ENCODE data around the gene COP1.

The COP1 gene

GRCh38 chr1:175947771-175948170, 259.3 kb downstream of the COP1 start:
- Histone ChIP-seq H3K4ac (ENCODE audit: low read depth, low read length) (no peak overlapping the region), H3K27ac (ENCODE audit: low read depth, low read length) (no peak overlapping the region), H4K91ac (ENCODE audit: low read depth, low read length) (no peak overlapping the region), H3K4me2 (ENCODE audit: low read length) (no peak overlapping the region), H4K8ac (ENCODE audit: low read depth, low read length) (no peak overlapping the region), H3K4me1 (ENCODE audit: control insufficient read depth in 1 of 2, insufficient read depth in 2 of 2, low read length in 2 of 2) (no peaks in the 10 kb centered on the region), H3K4me3 (ENCODE audit: low read depth, low read length) (no peak overlapping the region), H3K9me3 (ENCODE audit: insufficient read depth, low read depth, low read length) (peaks cover 1% of the 10 kb centered on the region), H2AFZ (ENCODE audit: insufficient read depth, low read length, poor library complexity) (no peak overlapping the region), H3K79me2 (ENCODE audit: control insufficient read depth, insufficient read depth, low read length, poor library complexity) (no peaks in the 10 kb centered on the region), H3K79me1 (ENCODE audit: low read length) (no peaks in the 10 kb centered on the region), H3K18ac (ENCODE audit: low read length) (no peak overlapping the region), H2BK5ac (ENCODE audit: low read depth, low read length, poor library complexity) (no peak overlapping the region), H3K9ac (ENCODE audit: low read length) (no peak overlapping the region), H3K23ac (ENCODE audit: low read length) (no peak overlapping the region), H2BK120ac (ENCODE audit: insufficient read depth, low read length, poor library complexity) (no peak overlapping the region), H3K27me3 (ENCODE audit: insufficient read depth, low read length) (no peaks in the 10 kb centered on the region), H4K12ac (ENCODE audit: low read depth, low read length) (no peak overlapping the region), H3K14ac (ENCODE audit: low read length) (no peak overlapping the region), H3K36me3 (ENCODE audit: control insufficient read depth in 1 of 2, insufficient read depth in 2 of 2, low read length in 2 of 2) (peaks cover 1 to 3% of the 10 kb centered on the region in 2 experiments), H2BK12ac (ENCODE audit: low read length) (no peak overlapping the region), H2AK5ac (ENCODE audit: low read length) (no peak overlapping the region)
- no peak for DNase-seq

- Histone ChIP-seq H3K27me3 (ENCODE audit: insufficient read depth, low read length) (no peaks in the 10 kb centered on the region), H2AFZ (ENCODE audit: insufficient read depth, low read length, poor library complexity) (no peak overlapping the region), H3K79me2 (ENCODE audit: control insufficient read depth, insufficient read depth, low read length, poor library complexity) (no peaks in the 10 kb centered on the region), H3K9me3 (ENCODE audit: insufficient read depth, low read depth, low read length) (no peaks in the 10 kb centered on the region), H3K14ac (ENCODE audit: low read length) (no peak overlapping the region), H3K36me3 (ENCODE audit: control insufficient read depth in 1 of 2, insufficient read depth in 2 of 2, low read length in 2 of 2) (peaks cover 7 to 8% of the 10 kb centered on the region in 2 experiments), H3K27ac (ENCODE audit: low read depth, low read length) (no peak overlapping the region), H3K18ac (ENCODE audit: low read length) (no peak overlapping the region), H2BK120ac (ENCODE audit: insufficient read depth, low read length, poor library complexity) (no peak overlapping the region), H2BK12ac (ENCODE audit: low read length) (no peak overlapping the region), H4K91ac (ENCODE audit: low read depth, low read length) (no peak overlapping the region), H2AK5ac (ENCODE audit: low read length) (no peak overlapping the region), H3K79me1 (ENCODE audit: low read length) (no peaks in the 10 kb centered on the region), H3K23ac (ENCODE audit: low read length) (no peak overlapping the region), H3K9ac (ENCODE audit: low read length) (no peak overlapping the region), H4K12ac (ENCODE audit: low read depth, low read length) (no peak overlapping the region), H3K4me1 (ENCODE audit: control insufficient read depth in 1 of 2, insufficient read depth in 2 of 2, low read length in 2 of 2) (no peaks in the 10 kb centered on the region), H3K4ac (ENCODE audit: low read depth, low read length) (no peak overlapping the region), H3K4me2 (ENCODE audit: low read length) (no peak overlapping the region), H2BK5ac (ENCODE audit: low read depth, low read length, poor library complexity) (no peak overlapping the region), H4K8ac (ENCODE audit: low read depth, low read length) (no peak overlapping the region), H3K4me3 (ENCODE audit: low read depth, low read length) (no peak overlapping the region)
- WGBS (ENCODE audit: extremely low coverage, insufficient coverage, insufficient read length), result no CpG with 5 or more reads among the region's 2 CpGs
- no peak for DNase-seq
Measured at GRCh38 chr1:175944591-175944990, 262.5 kb downstream of the COP1 start.

- no peak overlapping the region for H3K18ac ChIP-seq (ENCODE audit: low read length)
- H2BK12ac ChIP-seq (ENCODE audit: low read length), result no peak overlapping the region
- no peak overlapping the region for H3K14ac ChIP-seq (ENCODE audit: low read length)
- H4K8ac ChIP-seq (ENCODE audit: low read depth, low read length), result no peak overlapping the region
- H3K23ac ChIP-seq (ENCODE audit: low read length), result no peak overlapping the region
- no peak overlapping the region for H3K27ac ChIP-seq (ENCODE audit: low read depth, low read length)
- no peaks in the 10 kb centered on the region for H3K27me3 ChIP-seq (ENCODE audit: insufficient read depth, low read length)
- no peak overlapping the region for H4K12ac ChIP-seq (ENCODE audit: low read depth, low read length)
- no peak overlapping the region for H4K91ac ChIP-seq (ENCODE audit: low read depth, low read length)
- no peak overlapping the region for H3K4ac ChIP-seq (ENCODE audit: low read depth, low read length)
- H3K4me3 ChIP-seq (ENCODE audit: low read depth, low read length), result no peak overlapping the region
- peaks cover 8 to 12% of the 10 kb centered on the region in 2 experiments for H3K36me3 ChIP-seq (ENCODE audit: control insufficient read depth in 1 of 2, insufficient read depth in 2 of 2, low read length in 2 of 2)
- no peak overlapping the region for H2AFZ ChIP-seq (ENCODE audit: insufficient read depth, low read length, poor library complexity)
- no peaks in the 10 kb centered on the region for H3K79me1 ChIP-seq (ENCODE audit: low read length)
- no peaks in the 10 kb centered on the region for H3K9me3 ChIP-seq (ENCODE audit: insufficient read depth, low read depth, low read length)
- no peak overlapping the region for H2BK5ac ChIP-seq (ENCODE audit: low read depth, low read length, poor library complexity)
- WGBS (ENCODE audit: extremely low coverage, insufficient coverage, insufficient read length), result no CpG with 5 or more reads among the region's 2 CpGs
- no peak overlapping the region for H2BK120ac ChIP-seq (ENCODE audit: insufficient read depth, low read length, poor library complexity)
- no peak overlapping the region for H3K4me2 ChIP-seq (ENCODE audit: low read length)
- no peaks in the 10 kb centered on the region for H3K79me2 ChIP-seq (ENCODE audit: control insufficient read depth, insufficient read depth, low read length, poor library complexity)
- H3K9ac ChIP-seq (ENCODE audit: low read length), result no peak overlapping the region
- DNase-seq, result no peak
- no peaks in the 10 kb centered on the region for H3K4me1 ChIP-seq (ENCODE audit: control insufficient read depth in 1 of 2, insufficient read depth in 2 of 2, low read length in 2 of 2)
- H2AK5ac ChIP-seq (ENCODE audit: low read length), result no peak overlapping the region
Measured at GRCh38 chr1:175941164-175941563, 265.9 kb downstream of the COP1 start.

- H4K12ac ChIP-seq (ENCODE audit: low read depth, low read length), result no peak overlapping the region
- H3K4me1 ChIP-seq (ENCODE audit: control insufficient read depth in 1 of 2, insufficient read depth in 2 of 2, low read length in 2 of 2), result no peaks in the 10 kb centered on the region
- no peak overlapping the region for H2BK12ac ChIP-seq (ENCODE audit: low read length)
- H3K9ac ChIP-seq (ENCODE audit: low read length), result no peak overlapping the region
- no peak overlapping the region for H4K8ac ChIP-seq (ENCODE audit: low read depth, low read length)
- H3K4ac ChIP-seq (ENCODE audit: low read depth, low read length), result no peak overlapping the region
- no peaks in the 10 kb centered on the region for H3K79me1 ChIP-seq (ENCODE audit: low read length)
- no peak overlapping the region for H3K14ac ChIP-seq (ENCODE audit: low read length)
- H2BK120ac ChIP-seq (ENCODE audit: insufficient read depth, low read length, poor library complexity), result no peak overlapping the region
- H3K9me3 ChIP-seq (ENCODE audit: insufficient read depth, low read depth, low read length), result no peaks in the 10 kb centered on the region
- H3K4me3 ChIP-seq (ENCODE audit: low read depth, low read length), result no peak overlapping the region
- H2AK5ac ChIP-seq (ENCODE audit: low read length), result no peak overlapping the region
- H3K18ac ChIP-seq (ENCODE audit: low read length), result no peak overlapping the region
- H3K27me3 ChIP-seq (ENCODE audit: insufficient read depth, low read length), result no peaks in the 10 kb centered on the region
- no peak overlapping the region for H2BK5ac ChIP-seq (ENCODE audit: low read depth, low read length, poor library complexity)
- no peak overlapping the region for H3K23ac ChIP-seq (ENCODE audit: low read length)
- H4K91ac ChIP-seq (ENCODE audit: low read depth, low read length), result no peak overlapping the region
- peaks cover 5 to 9% of the 10 kb centered on the region in 2 experiments for H3K36me3 ChIP-seq (ENCODE audit: control insufficient read depth in 1 of 2, insufficient read depth in 2 of 2, low read length in 2 of 2)
- DNase-seq, result no peak
- H2AFZ ChIP-seq (ENCODE audit: insufficient read depth, low read length, poor library complexity), result no peak overlapping the region
- H3K4me2 ChIP-seq (ENCODE audit: low read length), result no peak overlapping the region
- no CpG with 5 or more reads among the region's 6 CpGs for WGBS (ENCODE audit: extremely low coverage, insufficient coverage, insufficient read length)
- H3K27ac ChIP-seq (ENCODE audit: low read depth, low read length), result no peak overlapping the region
- H3K79me2 ChIP-seq (ENCODE audit: control insufficient read depth, insufficient read depth, low read length, poor library complexity), result no peaks in the 10 kb centered on the region
Measured at GRCh38 chr1:175936736-175937135, 270.4 kb downstream of the COP1 start.

Data from trophoblast cell (in vitro differentiated cells and primary cell).